H1 (cell line): ENCODE measurements around the gene HS6ST2. TPM values are rescaled to one million over a fixed set of nuclear protein-coding genes. Genes with fewer than 3 reads are reported as not detected.

ENCODE experiments used
- CTCF ChIA-PET: fragments of 300-600 bp; sonication (Branson Sonifier 250); formaldehyde crosslinking; loops from one replicate; lab custom pipeline; 2021; ENCODE audit not compliant: partially characterized antibody; lab: Charles Lee
- POLR2A ChIA-PET: fragments of 300-600 bp; sonication (Branson Sonifier 250); formaldehyde crosslinking; loops from one replicate; lab custom pipeline; 2021; ENCODE audit warnings: inconsistent platforms; ENCODE audit not compliant: partially characterized antibody; lab: Charles Lee
- DNase-seq, 2 experiments: peaks; one replicate each; pipeline versions ENCODE4 v3.0.0 to v3.0.0-alpha.2; 2010 to 2022; ENCODE audit warnings: low spot score in 2 of 2, low read depth in 1 of 2, mixed read lengths in 1 of 2
- FAIRE-seq: peaks from 2 replicates; lab custom pipeline; 2011; peaks lifted over from hg19 to GRCh38; lab: Jason Lieb, UNC
- H2AFZ ChIP-seq: 2 replicates; pipeline ENCODE4 v1.8.1; 2012; ENCODE audit warnings: low read length, inconsistent platforms
- H2AK5ac ChIP-seq: 2 replicates; pipeline ENCODE4 v1.6.1; 2013; ENCODE audit warnings: low read depth, low read length
- H2BK120ac ChIP-seq: replicated peaks from 2 replicates; pipeline ENCODE3; 2013; ENCODE audit warnings: low read depth, low read length, inconsistent platforms
- H2BK12ac ChIP-seq: 2 replicates; pipeline ENCODE4 v1.6.1; 2013; ENCODE audit warnings: low read depth, low read length
- H2BK15ac ChIP-seq: 2 replicates; pipeline ENCODE4 v1.6.1; 2013; ENCODE audit warnings: low read length
- H2BK20ac ChIP-seq: 2 replicates; pipeline ENCODE4 v1.6.1; 2013; ENCODE audit warnings: low read length
- H2BK5ac ChIP-seq: 2 replicates; pipeline ENCODE4 v1.6.1; 2013; ENCODE audit warnings: low read depth, low read length
- H3K14ac ChIP-seq: 2 replicates; pipeline ENCODE4 v1.6.1; 2013; ENCODE audit warnings: inconsistent platforms; ENCODE audit not compliant: insufficient read length
- H3K18ac ChIP-seq: 2 replicates; pipeline ENCODE4 v1.6.1; 2013; ENCODE audit warnings: low read length; ENCODE audit errors: extremely low read depth
- H3K23ac ChIP-seq: 2 replicates; pipeline ENCODE4 v1.6.1; 2013; ENCODE audit warnings: inconsistent platforms; ENCODE audit not compliant: insufficient read length
- H3K23me2 ChIP-seq: 2 replicates; pipeline ENCODE4 v1.6.1; 2013; ENCODE audit warnings: low read depth, low read length
- H3K27ac ChIP-seq: 2 replicates; pipeline ENCODE4 v1.6.1; 2011; ENCODE audit warnings: low read depth, low read length, inconsistent platforms
- H3K27me3 ChIP-seq, 4 experiments: replicated peaks in 1 of 4; 1 replicate in 1 of 4; 2 replicates in 3 of 4; pipeline versions ENCODE4 v1.6.1 to v1.8.1; 2011 to 2013; ENCODE audit warnings: low read length in 3 of 4, mild to moderate bottlenecking in 3 of 4, inconsistent platforms in 2 of 4, mixed read lengths in 2 of 4, moderate library complexity in 1 of 4; ENCODE audit not compliant: control insufficient read depth in 3 of 4, insufficient read depth in 3 of 4; ENCODE audit errors: extremely low read depth in 1 of 4
- H3K36me3 ChIP-seq, 4 experiments: 2 replicates each; pipeline versions ENCODE4 v1.6.1 to v1.8.1; 2011 to 2013; ENCODE audit warnings: mild to moderate bottlenecking in 4 of 4, low read length in 3 of 4, moderate library complexity in 2 of 4, control low read depth in 1 of 4, inconsistent platforms in 1 of 4; ENCODE audit not compliant: insufficient read depth in 4 of 4, control insufficient read depth in 2 of 4
- H3K4ac ChIP-seq: replicated peaks from 2 replicates; pipeline ENCODE3; 2013; ENCODE audit warnings: low read length, low read depth, mixed read lengths, inconsistent platforms; ENCODE audit not compliant: insufficient read length
- H3K4me1 ChIP-seq, 4 experiments: replicated peaks in 1 of 4; 1 replicate in 1 of 4; 2 replicates in 3 of 4; pipeline versions ENCODE4 v1.6.1 to v1.8.1; 2011 to 2013; ENCODE audit warnings: low read length in 3 of 4, inconsistent platforms in 2 of 4, mixed read lengths in 1 of 4; ENCODE audit not compliant: insufficient read depth in 4 of 4, control insufficient read depth in 3 of 4
- H3K4me2 ChIP-seq, 2 experiments: 2 replicates each; pipeline versions ENCODE4 v1.6.1 to v1.8.1; 2011 to 2013; ENCODE audit warnings: low read depth in 2 of 2, low read length in 2 of 2, control low read depth in 1 of 2, inconsistent platforms in 1 of 2, mild to moderate bottlenecking in 1 of 2; ENCODE audit not compliant: insufficient read depth in 1 of 2
- H3K4me3 ChIP-seq, 4 experiments: fragments of 200-600, 300-600 bp in 1 of 4; sonication (generic), shearing (Covaris generic), sonication (Bioruptor Twin) in 1 of 4; 2 replicates each; pipeline versions ENCODE4 v1.5.1 to v1.8.1; 2011 to 2016; ENCODE audit warnings: low read length in 4 of 4, low read depth in 3 of 4, control low read depth in 2 of 4, inconsistent platforms in 2 of 4, mild to moderate bottlenecking in 2 of 4, mixed read lengths in 1 of 4, moderate library complexity in 1 of 4; ENCODE audit not compliant: insufficient read depth in 2 of 4; ENCODE audit errors: extremely low read depth in 1 of 4
- H3K56ac ChIP-seq: replicated peaks from 2 replicates; pipeline ENCODE3; 2013; ENCODE audit warnings: low read depth, mild to moderate bottlenecking, mixed read lengths, low read length, inconsistent platforms; ENCODE audit not compliant: insufficient read length
- H3K79me1 ChIP-seq: 2 replicates; pipeline ENCODE4 v1.6.1; 2013; ENCODE audit warnings: low read depth, low read length, control low read depth
- H3K79me2 ChIP-seq, 2 experiments: 2 replicates each; pipeline versions ENCODE4 v1.6.1 to v1.8.1; 2012 to 2013; ENCODE audit warnings: low read length in 2 of 2, mild to moderate bottlenecking in 2 of 2, inconsistent platforms in 1 of 2; ENCODE audit not compliant: insufficient read depth in 2 of 2, control insufficient read depth in 1 of 2
- H3K9ac ChIP-seq, 4 experiments: replicated peaks in 1 of 4; 1 replicate in 1 of 4; 2 replicates in 3 of 4; pipeline versions ENCODE4 v1.6.1 to v1.8.1; 2011 to 2013; ENCODE audit warnings: low read depth in 3 of 4, low read length in 3 of 4, control low read depth in 2 of 4, mild to moderate bottlenecking in 2 of 4, moderate library complexity in 2 of 4, inconsistent platforms in 1 of 4; ENCODE audit errors: extremely low read depth in 1 of 4
- H3K9me3 ChIP-seq, 2 experiments: 2 replicates each; pipeline versions ENCODE4 v1.6.1 to v1.8.1; 2012 to 2013; ENCODE audit warnings: mild to moderate bottlenecking in 2 of 2, moderate library complexity in 2 of 2, control low read depth in 1 of 2, inconsistent platforms in 1 of 2, low read depth in 1 of 2, low read length in 1 of 2, mixed read lengths in 1 of 2; ENCODE audit not compliant: insufficient read depth in 2 of 2
- H4K20me1 ChIP-seq, 2 experiments: replicated peaks in 1 of 2; 2 replicates each; pipeline versions ENCODE3 to v1.8.1; 2011 to 2013; ENCODE audit warnings: inconsistent platforms in 2 of 2, low read length in 2 of 2, mild to moderate bottlenecking in 1 of 2; ENCODE audit not compliant: insufficient read depth in 2 of 2, control insufficient read depth in 1 of 2
- H4K5ac ChIP-seq: 2 replicates; pipeline ENCODE4 v1.6.1; 2013; ENCODE audit warnings: low read length, low read depth, mixed read lengths, inconsistent platforms; ENCODE audit not compliant: insufficient read length
- H4K8ac ChIP-seq: 2 replicates; pipeline ENCODE4 v1.8.0; 2013; ENCODE audit warnings: mild to moderate bottlenecking, moderate library complexity, low read length, inconsistent platforms; ENCODE audit not compliant: insufficient read depth; ENCODE audit errors: extremely low read depth
- H4K91ac ChIP-seq: replicated peaks from 2 replicates; pipeline ENCODE3; 2013; ENCODE audit warnings: low read length, mixed read lengths, inconsistent platforms; ENCODE audit not compliant: insufficient read length
- BACH1 ChIP-seq: IDR thresholded peaks from 2 replicates; pipeline ENCODE4 v1.6.1; 2012; ENCODE audit warnings: low read length, improper control_type of control experiment
- CREB1 ChIP-seq: IDR thresholded peaks from 2 replicates; pipeline ENCODE4 v1.6.1; 2012; ENCODE audit warnings: inconsistent platforms
- CTBP2 ChIP-seq: IDR thresholded peaks from 2 replicates; pipeline ENCODE4 v1.7.0; 2011; ENCODE audit warnings: borderline replicate concordance, mild to moderate bottlenecking, moderate library complexity, mixed read lengths, low read length; ENCODE audit not compliant: insufficient read depth, insufficient read length
- KDM5A ChIP-seq: fragments of 200-600 bp; IDR thresholded peaks from 2 replicates; pipeline ENCODE4 v1.7.1; 2012; ENCODE audit warnings: mild to moderate bottlenecking, low read length, inconsistent platforms, mixed read lengths
- RAD21 ChIP-seq, 2 experiments: IDR thresholded peaks in 1 of 2; conservative IDR thresholded peaks in 1 of 2; 2 replicates each; pipeline ENCODE4 v1.6.1; 2011; ENCODE audit warnings: low read depth in 2 of 2, low read length in 2 of 2, improper control_type of control experiment in 1 of 2, inconsistent platforms in 1 of 2, mild to moderate bottlenecking in 1 of 2, moderate library complexity in 1 of 2
- SIN3A ChIP-seq, 2 experiments: IDR thresholded peaks in 1 of 2; conservative IDR thresholded peaks in 1 of 2; 2 replicates each; pipeline ENCODE4 v1.6.1; 2011 to 2012; ENCODE audit warnings: low read length in 2 of 2, improper control_type of control experiment in 1 of 2, low read depth in 1 of 2, mild to moderate bottlenecking in 1 of 2
- TCF12 ChIP-seq: IDR thresholded peaks from 2 replicates; pipeline ENCODE4 v1.6.1; 2011; ENCODE audit warnings: low read depth, mild to moderate bottlenecking, low read length
- WGBS, 2 experiments: shearing (Covaris generic) in 1 of 2; methylation state at CpG; one replicate each; pipeline versions ENCODE4 v1.1.6 to v1.1.7; 2013 to 2015; ENCODE audit warnings: low lambda C conversion rate in 2 of 2, mixed read lengths in 2 of 2, inconsistent platforms in 1 of 2, low coverage in 1 of 2, missing lambda C conversion rate in 1 of 2; ENCODE audit not compliant: insufficient replicate concordance in 2 of 2, insufficient coverage in 1 of 2, insufficient read length in 1 of 2; ENCODE audit errors: extremely low coverage in 1 of 2, missing lambda C conversion rate in 1 of 2; 5-methylcytosine and 5-hydroxymethylcytosine counted together
- polyA plus RNA-seq, 7 experiments: library from polyadenylated mRNA; depleted of rRNA in 3 of 7; stranded (reverse) in 5 of 7; unstranded in 2 of 7; fragments of >200 nt in 5 of 7; fragments of 200-250 nt in 2 of 7; gene quantifications; 1 replicate in 5 of 7; 2 replicates in 1 of 7; 4 replicates in 1 of 7; pipeline versions ENCODE4 v1.2.1 to v1.2.3, GENCODE V29; 2011 to 2013; ENCODE audit warnings: missing spikeins in 2 of 7, mixed read lengths in 2 of 7
- total RNA-seq: library from RNA; stranded (reverse); fragmentation: NEBNext Ultra II Directional; extraction: Animal tissue kit (Norgen Biotek cat#: 25700); gene quantifications from 2 replicates; pipeline ENCODE4 v1.2.1, GENCODE V29; 2021
- TF ChIP-seq, protein P1 (sequence below): IDR thresholded peaks from 2 replicates; pipeline ENCODE4 v1.6.1; 2011; ENCODE audit warnings: low read length, improper control_type of control experiment
- TF ChIP-seq, protein P2 (sequence below), 3 experiments: IDR thresholded peaks; 1 replicate in 2 of 3; 2 replicates in 1 of 3; pipeline versions ENCODE4 v1.5.1 to v1.6.1; 2011; ENCODE audit warnings: low read length in 3 of 3, mild to moderate bottlenecking in 3 of 3, inconsistent platforms in 2 of 3, low read depth in 1 of 3, moderate library complexity in 1 of 3; ENCODE audit not compliant: insufficient read depth in 1 of 3; ENCODE audit errors: control extremely low read depth in 1 of 3

Gene HS6ST2
- total and polyA plus RNA-seq, 2 of the 8 experiments (the other 6 are each of a cell fraction or from before 2014, with no cell fraction given), result 3.9 TPM

- Histone ChIP-seq H3K27ac (no peak overlapping the region), H3K56ac (no peak overlapping the region), H3K4ac (no peak overlapping the region), H2BK12ac (no peak overlapping the region), H3K79me1 (no peaks in the 10 kb centered on the region), H4K8ac (no peak overlapping the region), H3K27me3 (peaks cover 1 to 32% (median 14%) of the 10 kb centered on the region in 4 experiments; a peak in 6 of 7 replicates), H2BK20ac (no peak overlapping the region), H2AK5ac (no peak overlapping the region), H4K91ac (no peak overlapping the region), H3K23ac (no peak overlapping the region), H2AFZ (no peak overlapping the region), H3K9me3 (no peaks in the 10 kb centered on the region), H2BK120ac (no peak overlapping the region), H4K5ac (no peak overlapping the region), H3K36me3 (no peaks in the 10 kb centered on the region), H3K9ac (no peak overlapping the region), H3K18ac (no peak overlapping the region), H3K14ac (no peak overlapping the region), H3K4me1 (peaks cover 0 to 8% (median 2%) of the 10 kb centered on the region in 4 experiments; a peak in 3 of 7 replicates), H4K20me1 (no peaks in the 10 kb centered on the region), H3K23me2 (no peaks in the 10 kb centered on the region), H3K79me2 (no peaks in the 10 kb centered on the region), H3K4me3 (no peak overlapping the region; a peak in 1 of 8 replicates), H2BK15ac (no peak overlapping the region), H3K4me2 (no peak overlapping the region), H2BK5ac (no peak overlapping the region)
- FAIRE-seq, result peak; percentile 28
- no peak for DNase-seq
- POLR2A ChIA-PET, result interaction anchor here (1.0 kb wide), 1 partner anchor 66 kb away, joined by 3 read pairs; no protein-coding TSS in a partner anchor
- CTCF ChIA-PET, result interaction anchor here (0.6 to 3.0 kb wide), 5 partner anchors 8 to 207 kb away, joined by 3 to 10 read pairs (median 3); no protein-coding TSS in a partner anchor
- 71% methylated on average over 1 of the region's 1 CpG; no CpG with 5 or more reads in 1 of the 2 experiments for WGBS, 2 experiments
- TF ChIP-seq BACH1 (no peak), TCF12 (no peak), SIN3A (conservative IDR thresholded peaks at IDR 0.05 in 1 of 2, IDR thresholded peaks at IDR 0.05 in 1 of 2; ENCODE audit: low read depth in 1 of 2, low read length in 2 of 2) (no peak), KDM5A (no peak), CREB1 (no peak), RAD21 (IDR thresholded peaks at IDR 0.05 in 1 of 2, conservative IDR thresholded peaks at IDR 0.05 in 1 of 2; ENCODE audit: low read depth in 2 of 2, low read length in 2 of 2) (no peak), CTBP2 (no peak)
- TF ChIP-seq, protein P1, sequence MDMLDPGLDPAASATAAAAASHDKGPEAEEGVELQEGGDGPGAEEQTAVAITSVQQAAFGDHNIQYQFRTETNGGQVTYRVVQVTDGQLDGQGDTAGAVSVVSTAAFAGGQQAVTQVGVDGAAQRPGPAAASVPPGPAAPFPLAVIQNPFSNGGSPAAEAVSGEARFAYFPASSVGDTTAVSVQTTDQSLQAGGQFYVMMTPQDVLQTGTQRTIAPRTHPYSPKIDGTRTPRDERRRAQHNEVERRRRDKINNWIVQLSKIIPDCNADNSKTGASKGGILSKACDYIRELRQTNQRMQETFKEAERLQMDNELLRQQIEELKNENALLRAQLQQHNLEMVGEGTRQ, result no peak
- TF ChIP-seq, protein P2, sequence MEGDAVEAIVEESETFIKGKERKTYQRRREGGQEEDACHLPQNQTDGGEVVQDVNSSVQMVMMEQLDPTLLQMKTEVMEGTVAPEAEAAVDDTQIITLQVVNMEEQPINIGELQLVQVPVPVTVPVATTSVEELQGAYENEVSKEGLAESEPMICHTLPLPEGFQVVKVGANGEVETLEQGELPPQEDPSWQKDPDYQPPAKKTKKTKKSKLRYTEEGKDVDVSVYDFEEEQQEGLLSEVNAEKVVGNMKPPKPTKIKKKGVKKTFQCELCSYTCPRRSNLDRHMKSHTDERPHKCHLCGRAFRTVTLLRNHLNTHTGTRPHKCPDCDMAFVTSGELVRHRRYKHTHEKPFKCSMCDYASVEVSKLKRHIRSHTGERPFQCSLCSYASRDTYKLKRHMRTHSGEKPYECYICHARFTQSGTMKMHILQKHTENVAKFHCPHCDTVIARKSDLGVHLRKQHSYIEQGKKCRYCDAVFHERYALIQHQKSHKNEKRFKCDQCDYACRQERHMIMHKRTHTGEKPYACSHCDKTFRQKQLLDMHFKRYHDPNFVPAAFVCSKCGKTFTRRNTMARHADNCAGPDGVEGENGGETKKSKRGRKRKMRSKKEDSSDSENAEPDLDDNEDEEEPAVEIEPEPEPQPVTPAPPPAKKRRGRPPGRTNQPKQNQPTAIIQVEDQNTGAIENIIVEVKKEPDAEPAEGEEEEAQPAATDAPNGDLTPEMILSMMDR (IDR thresholded peaks at IDR 0.05; ENCODE audit: control extremely low read depth in 1 of 3, insufficient read depth in 1 of 3, low read depth in 1 of 3, low read length in 3 of 3), result no peak
Measured at GRCh38 chrX:132742246-132742645, 216.2 kb downstream of the HS6ST2 start.
